ENCODE data around the gene TOR4A. TPM values are rescaled to one million over a fixed set of nuclear protein-coding genes. Genes with fewer than 3 reads are reported as not detected.

TOR4A gene
- total RNA-seq, 1 experiment from 2014 or later = 37.1 TPM

DNA sequence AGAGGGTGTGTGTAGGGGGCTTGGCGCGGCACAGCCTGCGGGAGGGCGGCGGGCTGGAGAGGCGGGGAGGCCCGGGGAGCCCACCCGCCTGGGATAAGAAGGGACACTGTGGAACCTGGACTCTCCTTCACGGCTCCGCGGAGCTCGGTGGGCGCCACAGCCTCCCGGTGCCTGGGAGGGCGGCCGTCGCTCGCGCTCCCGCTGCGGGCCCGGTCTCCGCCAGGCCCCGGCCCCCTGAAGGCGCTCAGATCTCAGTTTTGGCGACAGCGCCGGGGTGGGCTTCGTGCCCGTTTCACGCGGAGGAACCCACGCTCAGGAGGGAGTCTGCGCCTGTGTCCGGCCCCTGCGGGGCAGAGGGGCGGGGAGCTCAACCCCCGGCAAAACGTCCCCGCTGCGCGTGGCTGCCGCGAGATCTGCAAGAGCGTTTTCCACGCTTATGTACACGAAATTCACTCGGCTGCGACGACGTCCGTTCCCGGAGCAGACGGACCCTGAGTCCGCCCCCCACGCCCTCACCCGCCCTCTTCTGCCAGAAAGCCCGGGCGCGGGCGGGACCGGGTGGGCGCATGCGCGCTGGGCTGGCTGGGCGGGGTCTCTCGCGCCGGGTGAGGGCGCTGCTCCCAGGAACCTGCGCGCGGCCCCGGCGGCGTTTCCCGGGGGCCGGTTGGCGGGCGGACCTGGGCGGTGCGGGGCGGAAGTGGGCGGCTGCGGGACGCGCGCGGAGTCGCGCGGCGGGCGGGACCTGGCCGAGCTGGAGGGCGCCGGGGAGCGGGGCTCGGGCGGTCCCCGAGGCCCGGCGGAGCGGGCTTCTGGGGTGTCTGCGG, 22.7 kb upstream of the TOR4A start, which contains the start of gene NELFB:
NELFB (plus strand) TSS at position 704 of the 824 bp plus-strand sequence.
- H3K9me3 ChIP-seq (ENCODE audit: control insufficient read depth, insufficient read depth, low read depth, low read length) = no peaks in the 10 kb centered on the region
- ChIA-PET CTCF (no interaction called here), POLR2A (interaction anchor here (0.6 to 1.6 kb wide), 2 partner anchors 12 to 14 kb away, joined by 4 read pairs; no protein-coding TSS in a partner anchor)
- BruUV-seq (replicated peaks) = no TSS peak
- ATAC-seq = peak; percentile 91
- H3K27me3 ChIP-seq (ENCODE audit: control insufficient read depth, insufficient read depth, low read length) = no peaks in the 10 kb centered on the region
- H3K27ac ChIP-seq (ENCODE audit: low read length) = peak within 1 kb of the TSS; percentile 82
- TF ChIP-seq, protein P1, sequence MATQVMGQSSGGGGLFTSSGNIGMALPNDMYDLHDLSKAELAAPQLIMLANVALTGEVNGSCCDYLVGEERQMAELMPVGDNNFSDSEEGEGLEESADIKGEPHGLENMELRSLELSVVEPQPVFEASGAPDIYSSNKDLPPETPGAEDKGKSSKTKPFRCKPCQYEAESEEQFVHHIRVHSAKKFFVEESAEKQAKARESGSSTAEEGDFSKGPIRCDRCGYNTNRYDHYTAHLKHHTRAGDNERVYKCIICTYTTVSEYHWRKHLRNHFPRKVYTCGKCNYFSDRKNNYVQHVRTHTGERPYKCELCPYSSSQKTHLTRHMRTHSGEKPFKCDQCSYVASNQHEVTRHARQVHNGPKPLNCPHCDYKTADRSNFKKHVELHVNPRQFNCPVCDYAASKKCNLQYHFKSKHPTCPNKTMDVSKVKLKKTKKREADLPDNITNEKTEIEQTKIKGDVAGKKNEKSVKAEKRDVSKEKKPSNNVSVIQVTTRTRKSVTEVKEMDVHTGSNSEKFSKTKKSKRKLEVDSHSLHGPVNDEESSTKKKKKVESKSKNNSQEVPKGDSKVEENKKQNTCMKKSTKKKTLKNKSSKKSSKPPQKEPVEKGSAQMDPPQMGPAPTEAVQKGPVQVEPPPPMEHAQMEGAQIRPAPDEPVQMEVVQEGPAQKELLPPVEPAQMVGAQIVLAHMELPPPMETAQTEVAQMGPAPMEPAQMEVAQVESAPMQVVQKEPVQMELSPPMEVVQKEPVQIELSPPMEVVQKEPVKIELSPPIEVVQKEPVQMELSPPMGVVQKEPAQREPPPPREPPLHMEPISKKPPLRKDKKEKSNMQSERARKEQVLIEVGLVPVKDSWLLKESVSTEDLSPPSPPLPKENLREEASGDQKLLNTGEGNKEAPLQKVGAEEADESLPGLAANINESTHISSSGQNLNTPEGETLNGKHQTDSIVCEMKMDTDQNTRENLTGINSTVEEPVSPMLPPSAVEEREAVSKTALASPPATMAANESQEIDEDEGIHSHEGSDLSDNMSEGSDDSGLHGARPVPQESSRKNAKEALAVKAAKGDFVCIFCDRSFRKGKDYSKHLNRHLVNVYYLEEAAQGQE (IDR thresholded peaks at IDR 0.05; ENCODE audit: insufficient read depth in 1 of 2, low read depth in 2 of 2, low read length in 1 of 2) = no peak
- TF ChIP-seq TCF7L2 (IDR thresholded peaks at IDR 0.05; ENCODE audit: low read depth, low read length) (no peak), POLR2AphosphoS5 (IDR thresholded peaks at IDR 0.05; ENCODE audit: low read depth, low read length) (no peak; the same call in 1 of the 2 replicates), SIN3A (IDR thresholded peaks at IDR 0.05; ENCODE audit: borderline replicate concordance, insufficient read depth, low read depth, low read length) (peak; percentile 54; the same call in 1 of the 2 replicates)
- TF ChIP-seq, protein P2, sequence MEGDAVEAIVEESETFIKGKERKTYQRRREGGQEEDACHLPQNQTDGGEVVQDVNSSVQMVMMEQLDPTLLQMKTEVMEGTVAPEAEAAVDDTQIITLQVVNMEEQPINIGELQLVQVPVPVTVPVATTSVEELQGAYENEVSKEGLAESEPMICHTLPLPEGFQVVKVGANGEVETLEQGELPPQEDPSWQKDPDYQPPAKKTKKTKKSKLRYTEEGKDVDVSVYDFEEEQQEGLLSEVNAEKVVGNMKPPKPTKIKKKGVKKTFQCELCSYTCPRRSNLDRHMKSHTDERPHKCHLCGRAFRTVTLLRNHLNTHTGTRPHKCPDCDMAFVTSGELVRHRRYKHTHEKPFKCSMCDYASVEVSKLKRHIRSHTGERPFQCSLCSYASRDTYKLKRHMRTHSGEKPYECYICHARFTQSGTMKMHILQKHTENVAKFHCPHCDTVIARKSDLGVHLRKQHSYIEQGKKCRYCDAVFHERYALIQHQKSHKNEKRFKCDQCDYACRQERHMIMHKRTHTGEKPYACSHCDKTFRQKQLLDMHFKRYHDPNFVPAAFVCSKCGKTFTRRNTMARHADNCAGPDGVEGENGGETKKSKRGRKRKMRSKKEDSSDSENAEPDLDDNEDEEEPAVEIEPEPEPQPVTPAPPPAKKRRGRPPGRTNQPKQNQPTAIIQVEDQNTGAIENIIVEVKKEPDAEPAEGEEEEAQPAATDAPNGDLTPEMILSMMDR (IDR thresholded peaks at IDR 0.05) = no peak
- in situ Hi-C loops (cut with HindIII; ENCODE audit: low pct_unique_long_range_greater_than_20kb, low sequenced_read_pairs) (no loop called here), intact Hi-C loops (cut with micrococcal nuclease; ENCODE audit: unreplicated experiment) (no loop called here)
- H3K4me3 ChIP-seq (ENCODE audit: low read depth in 2 of 2, low read length in 2 of 2) = peak within 1 kb of the TSS; percentile 72 to 78
- peaks cover 3% of the 10 kb centered on the region; the same call in 1 of the 2 replicates for H3K36me3 ChIP-seq (ENCODE audit: control insufficient read depth, insufficient read depth, low read length)
- no peak for DNase-seq (ENCODE audit: low read depth, low spot score)
- H3K4me1 ChIP-seq (ENCODE audit: control insufficient read depth, insufficient read depth, low read length) = peaks cover 16% of the 10 kb centered on the region

DNA sequence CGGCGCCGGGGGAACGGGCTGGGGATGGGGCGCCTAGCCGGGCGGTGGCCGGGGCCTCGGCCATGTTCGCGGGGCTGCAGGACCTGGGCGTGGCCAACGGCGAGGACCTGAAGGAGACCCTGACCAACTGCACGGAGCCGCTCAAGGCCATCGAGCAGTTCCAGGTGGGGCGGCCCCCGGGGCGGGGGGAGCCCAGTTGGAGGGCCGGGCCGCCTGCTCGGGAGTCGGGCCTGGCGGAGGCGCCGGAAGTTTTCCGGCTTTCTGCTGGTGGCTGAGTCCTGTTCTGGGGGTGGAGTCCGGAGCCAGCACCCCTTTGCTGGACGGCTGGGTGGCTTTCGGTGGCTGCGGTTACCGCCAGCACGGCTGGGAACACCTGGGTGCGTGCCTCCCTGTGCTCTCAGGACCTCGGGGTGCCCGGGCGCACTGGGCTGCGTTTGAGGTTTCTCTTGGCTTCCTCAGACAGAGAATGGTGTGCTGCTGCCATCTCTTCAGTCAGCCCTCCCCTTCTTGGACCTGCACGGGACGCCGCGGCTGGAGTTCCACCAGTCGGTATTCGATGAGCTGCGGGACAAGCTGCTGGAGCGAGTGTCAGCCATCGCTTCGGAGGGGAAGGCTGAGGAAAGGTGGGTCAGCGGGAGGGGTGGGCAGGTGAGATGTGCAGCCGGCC, 21.9 kb upstream of the TOR4A start:
- Histone ChIP-seq H3K4me1 (ENCODE audit: control insufficient read depth, insufficient read depth, low read length) (peaks cover 16% of the 10 kb centered on the region), H3K36me3 (ENCODE audit: control insufficient read depth, insufficient read depth, low read length) (peaks cover 3% of the 10 kb centered on the region; the same call in 1 of the 2 replicates), H3K27me3 (ENCODE audit: control insufficient read depth, insufficient read depth, low read length) (no peaks in the 10 kb centered on the region), H3K27ac (ENCODE audit: low read length) (peak overlapping the region; percentile 82), H3K4me3 (ENCODE audit: low read depth in 2 of 2, low read length in 2 of 2) (peak overlapping the region; percentile 72 to 78), H3K9me3 (ENCODE audit: control insufficient read depth, insufficient read depth, low read depth, low read length) (no peaks in the 10 kb centered on the region)
- no TSS peak for BruUV-seq (replicated peaks)
- in situ Hi-C loops (cut with HindIII; ENCODE audit: low pct_unique_long_range_greater_than_20kb, low sequenced_read_pairs) = no loop called here
- POLR2A ChIA-PET = no interaction called here
- intact Hi-C loops (cut with micrococcal nuclease; ENCODE audit: unreplicated experiment) = no loop called here
- CTCF ChIA-PET = no interaction called here
- no peak for TF ChIP-seq SIN3A (IDR thresholded peaks at IDR 0.05; ENCODE audit: borderline replicate concordance, insufficient read depth, low read depth, low read length)
- TF ChIP-seq, protein P2 (IDR thresholded peaks at IDR 0.05) = no peak
- TF ChIP-seq, protein P1 (IDR thresholded peaks at IDR 0.05; ENCODE audit: insufficient read depth in 1 of 2, low read depth in 2 of 2, low read length in 1 of 2) = no peak
- no peak for TF ChIP-seq TCF7L2 (IDR thresholded peaks at IDR 0.05; ENCODE audit: low read depth, low read length)
- no peak for TF ChIP-seq POLR2AphosphoS5 (IDR thresholded peaks at IDR 0.05; ENCODE audit: low read depth, low read length)
- DNase-seq (ENCODE audit: low read depth, low spot score) (no peak), ATAC-seq (peak; percentile 70)
